Measurements from ENCODE around the gene MMP8.
"Not testable (repeated sequence)": the region's sequence is repeated elsewhere in the genome, so short reads cannot be mapped to it uniquely, and the experiment has no call there.

MMP8 gene
- 0 reads per million in 4 donors for total RNA-seq

GRCh38 chr11:102724904-102725500 is at the start of gene MMP8:
Gene MMP8, minus strand, starts transcription at chr11:102724954. Its CDS starts 99 bp downstream, at chr11:102724855.
- no peak for DNase-seq

GRCh38 chr11:102773386-102773785 is 48.6 kb upstream of the MMP8 start:
- no peak for DNase-seq

- no peak for DNase-seq
Observed at GRCh38 chr11:102771351-102771750, 46.6 kb upstream of the MMP8 start.

- no peak for DNase-seq
Observed at GRCh38 chr11:102770191-102770590, 45.4 kb upstream of the MMP8 start.

- no peak for DNase-seq
Observed at GRCh38 chr11:102767800-102768199, 43.0 kb upstream of the MMP8 start.

- no peak for DNase-seq
Observed at GRCh38 chr11:102763440-102763839, 38.7 kb upstream of the MMP8 start.

GRCh38 chr11:102762361-102762767 is 37.6 kb upstream of the MMP8 start:
- DNase-seq, result no peak

GRCh38 chr11:102761646-102762238 is 37.0 kb upstream of the MMP8 start:
- no peak for DNase-seq

- peak in 1 of 5 donors; percentile 15 for DNase-seq
Observed at GRCh38 chr11:102760344-102761035, 35.7 kb upstream of the MMP8 start.

- no peak for DNase-seq
Observed at GRCh38 chr11:102757823-102758549, 33.2 kb upstream of the MMP8 start.

- DNase-seq, result no peak
Observed at GRCh38 chr11:102753267-102753666, 28.5 kb upstream of the MMP8 start.

- DNase-seq, result no peak
Observed at GRCh38 chr11:102751673-102752072, 26.9 kb upstream of the MMP8 start.

GRCh38 chr11:102749101-102749722 is 24.5 kb upstream of the MMP8 start:
- no peak for DNase-seq

- DNase-seq, result not testable (repeated sequence)
Observed at GRCh38 chr11:102746746-102747578, 22.2 kb upstream of the MMP8 start.

GRCh38 chr11:102734650-102735049 is 9.9 kb upstream of the MMP8 start:
- DNase-seq, result no peak

- DNase-seq, result peak in 2 of 5 donors; percentile 1 to 34
Observed at GRCh38 chr11:102733232-102733875, 8.6 kb upstream of the MMP8 start.

- DNase-seq, result not testable (repeated sequence)
Observed at GRCh38 chr11:102730944-102731343, 6.2 kb upstream of the MMP8 start.

- no peak for DNase-seq
Observed at GRCh38 chr11:102729849-102730815, 5.4 kb upstream of the MMP8 start.

- no peak for DNase-seq
Observed at GRCh38 chr11:102727890-102728289, 3.1 kb upstream of the MMP8 start.

- DNase-seq, result no peak
Observed at GRCh38 chr11:102722821-102723220, 1.9 kb downstream of the MMP8 start.

All from T-helper 1 cell (primary cell).